Right ventricle myocardium superior (tissue), 1 donor: ENCODE measurements around the gene RASGRP4. TPM values are rescaled to one million over a fixed set of nuclear protein-coding genes. Genes with fewer than 3 reads are reported as not detected.
"Not testable (repeated sequence)": the region's sequence is repeated elsewhere in the genome, so short reads cannot be mapped to it uniquely, and the experiment has no call there.

ENCODE experiments used
- ATAC-seq: fragments of 200-7000 bp; cut with Tn5 transposase; one replicate; pipeline ENCODE4 v1.9.1; 2020; ENCODE audit warnings: mild to moderate bottlenecking; ENCODE audit not compliant: poor library complexity
- DNase-seq: peaks from one replicate; pipeline ENCODE4 v3.0.0-alpha.2; 2020
- intact Hi-C: fragments of 100-400 bp; cut with DNase I; formaldehyde crosslinking; loops from one replicate; pipeline ENCODE4 v1.11.2; 2022
- total RNA-seq: library from RNA; stranded (reverse); fragmentation: NEBNext Ultra II Directional; extraction: Animal tissue kit (Norgen Biotek cat#: 25700); gene quantifications from one replicate; pipeline ENCODE4 v1.2.1, GENCODE V29; 2021
- donor health status: DM: no; HTN: yes; CAD: no; lungs with severe emphysema.

RASGRP4 gene
- total RNA-seq, 1 donor from 2014 or later: 1.8 TPM

DNA sequence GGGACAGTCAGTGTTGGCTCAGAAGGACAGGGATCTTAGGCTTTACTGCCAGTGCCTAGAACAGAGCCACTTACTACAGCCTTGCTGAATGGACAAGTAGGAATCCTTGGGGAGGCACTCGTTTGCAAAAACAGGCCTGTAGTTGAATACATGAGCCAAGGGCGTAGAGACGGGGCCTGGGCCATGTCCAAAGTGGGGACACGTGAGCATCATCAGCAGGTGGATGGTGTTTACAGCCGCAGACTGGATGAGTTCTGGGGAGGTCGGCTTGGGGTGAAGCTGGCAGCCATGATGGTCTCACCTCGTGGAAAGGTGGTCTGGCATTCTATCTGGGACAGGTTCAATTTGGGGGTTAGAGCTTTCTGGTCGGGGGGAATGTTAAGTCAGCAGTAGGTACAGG, 25.0 kb upstream of the RASGRP4 start:
- intact Hi-C loops: no loop called here
- no peak for ATAC-seq

DNA sequence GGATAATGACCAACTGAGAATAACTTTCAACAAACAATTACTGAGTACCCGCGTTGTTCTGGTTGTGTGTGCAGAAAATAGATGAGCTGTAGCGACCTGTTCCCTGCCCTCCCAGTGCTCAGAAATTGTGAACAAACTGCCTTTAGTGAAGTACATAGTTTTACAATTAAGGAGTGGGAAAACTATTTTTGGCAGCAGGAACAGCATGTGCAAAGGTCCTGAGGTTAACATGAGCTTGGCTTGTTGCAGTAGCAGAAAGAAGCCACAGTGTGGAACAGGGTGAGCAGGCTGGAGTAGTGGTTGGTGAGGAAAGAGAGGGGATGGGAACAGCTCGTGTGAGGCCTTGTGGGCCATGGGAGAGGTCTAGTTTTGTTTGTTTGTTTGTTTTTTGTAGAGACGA, 23.5 kb upstream of the RASGRP4 start:
- no peak for ATAC-seq

More for the DNA sequence above, 25.0 kb upstream of the RASGRP4 start:
- no peak for DNase-seq

DNA sequence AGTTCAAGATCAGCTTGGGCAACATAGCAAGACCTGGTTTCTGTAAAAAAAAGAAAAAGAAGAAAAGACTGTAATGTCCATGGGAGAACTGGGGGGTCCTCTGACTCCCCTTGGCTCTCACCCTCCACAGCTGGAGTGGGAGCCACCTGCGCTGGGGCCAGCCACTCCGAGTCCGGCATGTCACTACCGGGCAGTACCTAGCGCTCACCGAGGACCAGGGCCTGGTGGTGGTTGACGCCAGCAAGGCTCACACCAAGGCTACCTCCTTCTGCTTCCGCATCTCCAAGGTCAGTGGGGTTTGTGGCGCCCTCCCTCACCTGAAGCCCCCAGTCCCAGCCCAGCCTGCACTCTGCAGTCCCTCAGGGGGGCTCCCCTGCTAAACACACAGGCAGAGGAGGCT, 22.2 kb upstream of the RASGRP4 start:
- DNase-seq (no peak), ATAC-seq (no peak)
- intact Hi-C loops: no loop called here

More for the DNA sequence above, 23.5 kb upstream of the RASGRP4 start:
- intact Hi-C loops: no loop called here
- no peak for DNase-seq

GRCh38 chr19:38445362-38445761, 19.3 kb upstream of the RASGRP4 start:
- DNase-seq (no peak), ATAC-seq (no peak)
- intact Hi-C loops: no loop called here

GRCh38 chr19:38444026-38444425, 18.0 kb upstream of the RASGRP4 start:
- intact Hi-C loops: no loop called here
- DNase-seq (no peak), ATAC-seq (no peak)

GRCh38 chr19:38443458-38443999, 17.5 kb upstream of the RASGRP4 start:
- ATAC-seq: no peak
- intact Hi-C loops: no loop called here
- no peak for DNase-seq

DNA sequence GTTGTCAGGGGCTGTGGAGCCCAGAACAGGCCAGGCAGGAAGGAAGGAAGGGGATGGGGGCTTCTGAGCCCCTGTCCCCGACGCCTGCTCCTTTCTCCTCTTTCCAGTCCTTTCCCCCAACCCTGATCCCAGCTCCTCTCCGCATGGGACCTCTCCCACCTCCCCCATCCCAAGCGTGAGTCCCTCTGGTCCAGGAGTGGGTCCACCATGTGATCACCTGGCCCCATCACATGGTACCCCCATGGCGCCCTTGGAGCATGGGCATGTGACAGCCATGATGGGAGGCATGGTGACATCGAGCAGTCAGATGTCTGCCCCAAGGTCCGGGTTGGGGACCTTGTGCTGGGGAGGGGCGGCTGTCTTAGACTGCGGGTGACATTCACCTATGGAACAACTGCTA, 16.7 kb upstream of the RASGRP4 start:
- no peak for DNase-seq
- intact Hi-C loops: no loop called here
- no peak for ATAC-seq

- ATAC-seq (no peak), DNase-seq (no peak)
- intact Hi-C loops: no loop called here
These were observed 15.8 kb upstream of the RASGRP4 start for GRCh38 chr19:38441657-38442348.

DNA sequence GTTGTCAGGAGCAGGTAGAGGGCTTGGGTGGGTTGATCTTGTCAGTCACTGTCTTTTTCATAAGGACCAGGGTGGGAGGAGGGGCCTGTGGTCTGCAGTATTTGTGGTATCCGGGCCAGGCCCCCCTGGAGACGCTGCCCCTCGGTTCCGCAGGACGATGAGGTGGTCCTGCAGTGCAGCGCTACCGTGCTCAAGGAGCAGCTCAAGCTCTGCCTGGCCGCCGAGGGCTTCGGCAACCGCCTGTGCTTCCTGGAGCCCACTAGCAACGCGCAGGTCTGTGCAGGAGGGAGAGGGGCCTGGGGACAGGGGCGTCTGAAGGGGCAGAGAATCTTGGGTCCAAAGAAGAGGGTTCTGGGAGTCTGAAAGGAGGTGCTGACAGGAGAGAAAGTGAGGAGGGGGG, 14.6 kb upstream of the RASGRP4 start:
- intact Hi-C loops: no loop called here
- no peak for DNase-seq
- ATAC-seq: no peak

GRCh38 chr19:38437917-38438316, 11.9 kb upstream of the RASGRP4 start:
- DNase-seq (no peak), ATAC-seq (no peak)
- intact Hi-C loops: no loop called here

DNA sequence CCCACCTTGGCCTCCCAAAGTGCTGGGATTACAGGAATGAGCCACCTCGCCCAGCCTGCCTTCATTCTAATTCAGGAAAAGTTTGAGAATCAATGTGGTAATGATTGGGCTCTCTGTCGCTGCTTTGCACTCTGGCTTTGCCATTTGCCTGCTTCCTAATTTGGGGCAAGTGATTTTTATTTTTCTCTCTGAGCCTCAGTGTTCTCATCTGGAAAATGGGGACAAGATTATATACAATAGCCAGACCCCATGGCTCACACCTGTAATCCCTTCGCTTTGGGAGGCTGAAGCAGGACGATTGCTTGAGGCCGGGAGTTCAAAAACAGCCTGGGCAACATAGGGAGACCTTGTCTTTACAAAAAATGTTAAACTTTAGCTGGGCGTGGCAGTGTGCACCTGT, 11.3 kb upstream of the RASGRP4 start:
- DNase-seq (no peak), ATAC-seq (no peak)
- intact Hi-C loops: no loop called here

GRCh38 chr19:38434549-38435051, 8.6 kb upstream of the RASGRP4 start:
- intact Hi-C loops: no loop called here
- DNase-seq: peak; percentile 67
- peak; percentile 55 for ATAC-seq

- DNase-seq: peak; percentile 86
- peak; percentile 83 for ATAC-seq
- intact Hi-C loops: no loop called here
These were observed 7.3 kb upstream of the RASGRP4 start, which contains the start of gene RYR1 for GRCh38 chr19:38433268-38433733. Gene RYR1, plus strand, starts transcription at chr19:38433691. Its CDS starts 139 bp downstream, at chr19:38433830.

- ATAC-seq (no peak), DNase-seq (no peak)
- intact Hi-C loops: no loop called here
These were observed 4.9 kb upstream of the RASGRP4 start for GRCh38 chr19:38430931-38431330.

- DNase-seq (no peak), ATAC-seq (no peak)
- intact Hi-C loops: no loop called here
These were observed 3.8 kb upstream of the RASGRP4 start for GRCh38 chr19:38429811-38430156.

- intact Hi-C loops: no loop called here
- no peak for ATAC-seq
- no peak for DNase-seq
These were observed 3.2 kb upstream of the RASGRP4 start for GRCh38 chr19:38429055-38429810.

DNA sequence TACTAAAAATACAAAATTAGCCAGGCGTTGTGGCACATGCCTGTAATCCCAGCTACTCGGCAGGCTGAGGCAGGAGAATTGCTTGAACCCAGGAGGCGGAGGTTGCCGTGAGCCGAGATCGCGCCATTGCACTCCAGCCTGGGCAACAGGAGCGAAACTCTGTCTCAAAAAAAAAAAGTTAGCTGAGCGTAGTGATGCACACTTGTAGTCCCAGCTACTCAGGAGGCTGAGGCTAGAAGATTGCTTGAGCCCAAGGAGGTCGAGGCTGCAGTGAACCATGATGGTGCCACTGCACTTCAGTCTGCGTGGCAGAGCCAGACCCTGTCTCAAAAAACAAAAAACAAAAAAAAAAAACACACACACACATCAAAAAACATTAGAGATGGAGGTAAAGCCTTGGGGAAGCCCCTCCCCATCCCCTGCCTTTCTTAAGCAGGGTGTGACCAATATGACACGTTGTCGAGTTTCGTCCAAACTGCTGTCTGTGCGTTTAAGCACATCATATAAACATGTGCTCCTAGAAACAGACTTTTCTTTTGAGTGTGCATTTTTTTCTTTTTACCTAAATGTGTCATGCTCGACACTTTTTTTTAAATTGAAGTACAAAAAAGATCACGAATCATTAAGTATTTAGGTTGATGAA, 1.1 kb upstream of the RASGRP4 start:
- intact Hi-C loops: not testable (repeated sequence)

GRCh38 chr19:38425222-38425809, 703 bp downstream of the RASGRP4 start:
- intact Hi-C loops: no loop called here
- ATAC-seq: peak; percentile 27
- DNase-seq: no peak

More for the DNA sequence above, 1.1 kb upstream of the RASGRP4 start:
- ATAC-seq, DNase-seq: not testable (repeated sequence)

DNA sequence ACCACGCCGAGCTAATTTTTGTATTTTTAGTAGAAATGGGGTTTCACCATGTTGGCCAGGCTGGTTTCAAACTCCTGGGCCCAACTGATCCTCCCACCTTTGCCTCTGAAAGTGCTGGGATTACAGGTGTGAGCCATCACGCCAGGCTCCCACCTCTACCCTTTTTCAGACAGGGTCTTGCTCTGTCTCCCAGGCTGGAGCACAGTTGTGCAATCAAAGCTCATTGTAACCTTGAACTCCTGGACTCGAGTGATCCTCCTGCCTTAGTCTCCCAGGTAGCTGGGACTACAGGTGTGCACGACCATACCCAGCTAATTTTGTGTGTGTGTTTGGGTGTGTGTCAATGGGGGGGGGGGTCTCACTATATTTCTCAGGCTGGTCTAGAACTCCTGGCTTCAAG, 1.7 kb downstream of the RASGRP4 start:
- intact Hi-C loops: no loop called here
- ATAC-seq: no peak
- no peak for DNase-seq
